Measurements from ENCODE around the gene ALS2. TPM values are rescaled to one million over a fixed set of nuclear protein-coding genes. Genes with fewer than 3 reads are reported as not detected.

Gene ALS2
- 10 to 100 TPM in 2 of 4 donors, 1 to 10 TPM in 2; 8.4 to 34.0 (median 10.8) TPM for polyA plus RNA-seq
- long read RNA-seq, donor 1 = 0 reads
- long read RNA-seq, donor 2, full-length matches to known transcripts = 4 of 4 reads
- long read RNA-seq, donor 2, partial matches to known transcripts = 0 of 4 reads
- long read RNA-seq, donor 2, other reads (novel, unspliced or antisense) = 0 of 4 reads
- long read RNA-seq, donor 3, partial matches to known transcripts = 8 of 10 reads
- long read RNA-seq, donor 3, other reads (novel, unspliced or antisense) = 0 of 10 reads
- long read RNA-seq, donor 4 = 0 reads
- long read RNA-seq, donor 5, partial matches to known transcripts = 5 of 7 reads
- long read RNA-seq, donor 5, other reads (novel, unspliced or antisense) = 0 of 7 reads
- long read RNA-seq, donor 6, full-length matches to known transcripts = 4 of 16 reads
- long read RNA-seq, donor 6, partial matches to known transcripts = 12 of 16 reads
- long read RNA-seq, donor 6, other reads (novel, unspliced or antisense) = 0 of 16 reads
- long read RNA-seq, donor 7 = 0 reads
- long read RNA-seq, donor 8 = 0 reads
- long read RNA-seq, donor 9 = 0 reads
- long read RNA-seq, donor 10, partial matches to known transcripts = 5 of 7 reads
- long read RNA-seq, donor 10, other reads (novel, unspliced or antisense) = 0 of 7 reads

- Histone ChIP-seq H3K27ac (ENCODE audit: low read depth in 1 of 3, low read length in 2 of 3) (peak within 1 kb of the TSS; percentile 80 to 95 (median 87)), H3K27me3 (ENCODE audit: control insufficient read depth in 3 of 3, insufficient read depth in 3 of 3, low read length in 3 of 3) (peaks cover 0 to 2% (median under 1%) of the 10 kb centered on the region in 3 donors), H3K36me3 (ENCODE audit: control insufficient read depth in 3 of 3, insufficient read depth in 2 of 3, low read depth in 1 of 3, low read length in 3 of 3) (no peaks in the 10 kb centered on the region), H3K9me3 (ENCODE audit: control insufficient read depth in 2 of 2, insufficient read depth in 1 of 2, low read depth in 1 of 2, low read length in 1 of 2) (no peaks in the 10 kb centered on the region), H3K4me1 (ENCODE audit: control insufficient read depth in 3 of 3, insufficient read depth in 2 of 3, low read depth in 1 of 3, low read length in 2 of 3) (peaks cover 2 to 18% (median 3%) of the 10 kb centered on the region in 3 donors), H3K4me3 (ENCODE audit: low read depth in 1 of 3, low read length in 3 of 3) (peak within 1 kb of the TSS; percentile 84 to 95 (median 88))
- 0% methylated on average over 60 of the region's 60 CpGs for WGBS, 3 donors
- FAIRE-seq (no peak), DNase-seq (peak; percentile 98 to 99)
Observed at GRCh38 chr2:201780674-201781493, at the start of gene ALS2. ALS2 (minus strand) TSS chr2:201780933; CDS start chr2:201768885, 12,048 bp downstream.

GRCh38 chr2:201828220-201828619, 47.5 kb upstream of the ALS2 start:
- no peak for DNase-seq
- no peaks in the 10 kb centered on the region for H3K36me3 ChIP-seq (ENCODE audit: control insufficient read depth in 3 of 3, insufficient read depth in 2 of 3, low read depth in 1 of 3, low read length in 3 of 3)
- WGBS, 3 donors = 86 to 95% (median 91%) methylated on average over 2 of the region's 2 CpGs
- H3K27me3 ChIP-seq (ENCODE audit: control insufficient read depth in 3 of 3, insufficient read depth in 3 of 3, low read length in 3 of 3) = no peaks in the 10 kb centered on the region
- no peaks in the 10 kb centered on the region for H3K9me3 ChIP-seq (ENCODE audit: control insufficient read depth in 2 of 2, insufficient read depth in 1 of 2, low read depth in 1 of 2, low read length in 1 of 2)
- FAIRE-seq = no peak
- no peaks in the 10 kb centered on the region for H3K4me1 ChIP-seq (ENCODE audit: control insufficient read depth in 3 of 3, insufficient read depth in 2 of 3, low read depth in 1 of 3, low read length in 2 of 3)
- H3K27ac ChIP-seq (ENCODE audit: low read depth in 1 of 3, low read length in 2 of 3) = no peak overlapping the region
- no peak overlapping the region for H3K4me3 ChIP-seq (ENCODE audit: low read depth in 1 of 3, low read length in 3 of 3)

GRCh38 chr2:201827621-201828020, 46.9 kb upstream of the ALS2 start:
- no peaks in the 10 kb centered on the region for H3K9me3 ChIP-seq (ENCODE audit: control insufficient read depth in 2 of 2, insufficient read depth in 1 of 2, low read depth in 1 of 2, low read length in 1 of 2)
- no peak overlapping the region for H3K4me3 ChIP-seq (ENCODE audit: low read depth in 1 of 3, low read length in 3 of 3)
- no peak overlapping the region for H3K27ac ChIP-seq (ENCODE audit: low read depth in 1 of 3, low read length in 2 of 3)
- 87 to 92% (median 90%) methylated on average over 3 of the region's 3 CpGs for WGBS, 3 donors
- H3K36me3 ChIP-seq (ENCODE audit: control insufficient read depth in 3 of 3, insufficient read depth in 2 of 3, low read depth in 1 of 3, low read length in 3 of 3) = no peaks in the 10 kb centered on the region
- DNase-seq (no peak), FAIRE-seq (no peak)
- H3K27me3 ChIP-seq (ENCODE audit: control insufficient read depth in 3 of 3, insufficient read depth in 3 of 3, low read length in 3 of 3) = no peaks in the 10 kb centered on the region
- H3K4me1 ChIP-seq (ENCODE audit: control insufficient read depth in 3 of 3, insufficient read depth in 2 of 3, low read depth in 1 of 3, low read length in 2 of 3) = no peaks in the 10 kb centered on the region

GRCh38 chr2:201824212-201824611, 43.5 kb upstream of the ALS2 start:
- Histone ChIP-seq H3K27me3 (ENCODE audit: control insufficient read depth in 3 of 3, insufficient read depth in 3 of 3, low read length in 3 of 3) (no peaks in the 10 kb centered on the region), H3K4me1 (ENCODE audit: control insufficient read depth in 3 of 3, insufficient read depth in 2 of 3, low read depth in 1 of 3, low read length in 2 of 3) (no peaks in the 10 kb centered on the region), H3K9me3 (ENCODE audit: control insufficient read depth in 2 of 2, insufficient read depth in 1 of 2, low read depth in 1 of 2, low read length in 1 of 2) (no peaks in the 10 kb centered on the region), H3K4me3 (ENCODE audit: low read depth in 1 of 3, low read length in 3 of 3) (no peak overlapping the region), H3K27ac (ENCODE audit: low read depth in 1 of 3, low read length in 2 of 3) (no peak overlapping the region), H3K36me3 (ENCODE audit: control insufficient read depth in 3 of 3, insufficient read depth in 2 of 3, low read depth in 1 of 3, low read length in 3 of 3) (no peaks in the 10 kb centered on the region)
- FAIRE-seq (no peak), DNase-seq (no peak)
- WGBS, 3 donors = 63 to 84% (median 75%) methylated on average over 1 of the region's 1 CpG

GRCh38 chr2:201821080-201821479, 40.3 kb upstream of the ALS2 start:
- no peak for DNase-seq
- WGBS, 3 donors = 84 to 93% (median 88%) methylated on average over 5 of the region's 5 CpGs
- Histone ChIP-seq H3K4me1 (ENCODE audit: control insufficient read depth in 3 of 3, insufficient read depth in 2 of 3, low read depth in 1 of 3, low read length in 2 of 3) (no peaks in the 10 kb centered on the region), H3K4me3 (ENCODE audit: low read depth in 1 of 3, low read length in 3 of 3) (no peak overlapping the region), H3K9me3 (ENCODE audit: control insufficient read depth in 2 of 2, insufficient read depth in 1 of 2, low read depth in 1 of 2, low read length in 1 of 2) (peaks cover 0 to 5% of the 10 kb centered on the region in 2 donors), H3K36me3 (ENCODE audit: control insufficient read depth in 3 of 3, insufficient read depth in 2 of 3, low read depth in 1 of 3, low read length in 3 of 3) (no peaks in the 10 kb centered on the region), H3K27me3 (ENCODE audit: control insufficient read depth in 3 of 3, insufficient read depth in 3 of 3, low read length in 3 of 3) (no peaks in the 10 kb centered on the region), H3K27ac (ENCODE audit: low read depth in 1 of 3, low read length in 2 of 3) (no peak overlapping the region)
- FAIRE-seq = no peak

GRCh38 chr2:201820383-201821007, 39.8 kb upstream of the ALS2 start:
- 77 to 89% (median 86%) methylated on average over 4 of the region's 4 CpGs for WGBS, 3 donors
- no peak overlapping the region for H3K27ac ChIP-seq (ENCODE audit: low read depth in 1 of 3, low read length in 2 of 3)
- H3K27me3 ChIP-seq (ENCODE audit: control insufficient read depth in 3 of 3, insufficient read depth in 3 of 3, low read length in 3 of 3) = no peaks in the 10 kb centered on the region
- no peaks in the 10 kb centered on the region for H3K36me3 ChIP-seq (ENCODE audit: control insufficient read depth in 3 of 3, insufficient read depth in 2 of 3, low read depth in 1 of 3, low read length in 3 of 3)
- peaks cover 0 to 5% of the 10 kb centered on the region in 2 donors for H3K9me3 ChIP-seq (ENCODE audit: control insufficient read depth in 2 of 2, insufficient read depth in 1 of 2, low read depth in 1 of 2, low read length in 1 of 2)
- no peak overlapping the region for H3K4me3 ChIP-seq (ENCODE audit: low read depth in 1 of 3, low read length in 3 of 3)
- DNase-seq = no peak
- no peaks in the 10 kb centered on the region for H3K4me1 ChIP-seq (ENCODE audit: control insufficient read depth in 3 of 3, insufficient read depth in 2 of 3, low read depth in 1 of 3, low read length in 2 of 3)
- no peak for FAIRE-seq

GRCh38 chr2:201816657-201817575, 36.2 kb upstream of the ALS2 start:
- Histone ChIP-seq H3K27ac (ENCODE audit: low read depth in 1 of 3, low read length in 2 of 3) (no peak overlapping the region), H3K27me3 (ENCODE audit: control insufficient read depth in 3 of 3, insufficient read depth in 3 of 3, low read length in 3 of 3) (no peaks in the 10 kb centered on the region), H3K4me1 (ENCODE audit: control insufficient read depth in 3 of 3, insufficient read depth in 2 of 3, low read depth in 1 of 3, low read length in 2 of 3) (no peaks in the 10 kb centered on the region), H3K36me3 (ENCODE audit: control insufficient read depth in 3 of 3, insufficient read depth in 2 of 3, low read depth in 1 of 3, low read length in 3 of 3) (no peaks in the 10 kb centered on the region), H3K9me3 (ENCODE audit: control insufficient read depth in 2 of 2, insufficient read depth in 1 of 2, low read depth in 1 of 2, low read length in 1 of 2) (peaks cover 0 to 5% of the 10 kb centered on the region in 2 donors), H3K4me3 (ENCODE audit: low read depth in 1 of 3, low read length in 3 of 3) (no peak overlapping the region)
- 86 to 92% (median 88%) methylated on average over 5 of the region's 5 CpGs for WGBS, 3 donors
- FAIRE-seq (no peak), DNase-seq (no peak)

Measured in small intestine (tissue), 16 donors.